Loucy (cell line): ENCODE results near the gene UBE2U.

ENCODE experiments used
- H2AFZ ChIP-seq: fragments of 200-600 bp; sonication (generic); 2 replicates; pipeline ENCODE4 v1.6.0; 2016; ENCODE audit warnings: antibody characterized with exemption, mild to moderate bottlenecking, low read length, moderate library complexity
- H3F3A ChIP-seq: fragments of 200-600 bp; 2 replicates; pipeline ENCODE4 v1.6.0; 2016; ENCODE audit warnings: antibody characterized with exemption, low read depth, mild to moderate bottlenecking
- H3K27me3 ChIP-seq: fragments of 200-600 bp; sonication (generic); 2 replicates; pipeline ENCODE4 v1.6.1; 2014; ENCODE audit warnings: low read length, mild to moderate bottlenecking; ENCODE audit not compliant: insufficient read depth, poor library complexity, severe bottlenecking
- H3K36me3 ChIP-seq: fragments of 200-600 bp; sonication (generic); 2 replicates; pipeline ENCODE4 v1.6.1; 2016; ENCODE audit warnings: low read length; ENCODE audit not compliant: insufficient read depth
- H3K4me1 ChIP-seq: fragments of 200-600 bp; sonication (generic); 2 replicates; pipeline ENCODE4 v1.5.1; 2014; ENCODE audit warnings: low read length, mild to moderate bottlenecking; ENCODE audit not compliant: insufficient read depth, poor library complexity, severe bottlenecking
- H3K4me2 ChIP-seq: fragments of 200-600 bp; sonication (generic); 2 replicates; pipeline ENCODE4 v1.6.0; 2014; ENCODE audit warnings: antibody characterized with exemption, low read length, low read depth, mild to moderate bottlenecking; ENCODE audit not compliant: poor library complexity, severe bottlenecking
- H3K4me3 ChIP-seq: fragments of 200-600 bp; sonication (generic); 2 replicates; pipeline ENCODE4 v1.5.1; 2014; ENCODE audit warnings: low read length, mild to moderate bottlenecking, mixed read lengths; ENCODE audit not compliant: poor library complexity, severe bottlenecking
- H3K79me2 ChIP-seq: fragments of 200-600 bp; sonication (generic); 2 replicates; pipeline ENCODE4 v1.6.1; 2014; ENCODE audit warnings: low read length; ENCODE audit not compliant: insufficient read depth
- H3K9ac ChIP-seq: fragments of 200-600 bp; sonication (generic); 2 replicates; pipeline ENCODE4 v1.6.0; 2014; ENCODE audit warnings: mild to moderate bottlenecking, low read depth, low read length, moderate library complexity; ENCODE audit not compliant: poor library complexity, severe bottlenecking
- H3K9me2 ChIP-seq: fragments of 200-600 bp; sonication (generic); replicated peaks from 2 replicates; pipeline ENCODE4 v1.6.1; 2016; ENCODE audit warnings: low read depth, low read length, mixed read lengths
- H3K9me3 ChIP-seq: fragments of 200-600 bp; sonication (generic); 2 replicates; pipeline ENCODE4 v1.6.1; 2014; ENCODE audit warnings: mild to moderate bottlenecking, antibody characterized with exemption, low read length, low read depth; ENCODE audit not compliant: insufficient read depth
- H4K20me1 ChIP-seq: fragments of 200-600 bp; sonication (generic); 2 replicates; pipeline ENCODE4 v1.6.0; 2014; ENCODE audit warnings: antibody characterized with exemption, low read length, mild to moderate bottlenecking; ENCODE audit not compliant: insufficient read depth, poor library complexity, severe bottlenecking
- CTCF ChIP-seq: fragments of 200-600 bp; sonication (generic); conservative IDR thresholded peaks from 2 replicates; pipeline ENCODE4 v1.5.1; 2014; ENCODE audit warnings: mild to moderate bottlenecking, antibody characterized with exemption, low read length
- EZH2phosphoT487 ChIP-seq: fragments of 200-600 bp; IDR thresholded peaks from 2 replicates; pipeline ENCODE4 v1.6.1; 2018; ENCODE audit warnings: antibody characterized with exemption, mild to moderate bottlenecking, moderate library complexity, borderline replicate concordance

UBE2U gene

GRCh38 chr1:64280001-64280400 lies 76.6 kb downstream of the UBE2U start:
- H3K4me1 ChIP-seq, result peaks cover 13% of the 10 kb centered on the region
- no peak overlapping the region for H3K9ac ChIP-seq
- H3K27me3 ChIP-seq, result no peaks in the 10 kb centered on the region
- no peaks in the 10 kb centered on the region for H3K36me3 ChIP-seq
- H3K4me2 ChIP-seq, result no peak overlapping the region
- no peaks in the 10 kb centered on the region for H3K9me2 ChIP-seq
- no peaks in the 10 kb centered on the region for H3F3A ChIP-seq
- H2AFZ ChIP-seq, result no peak overlapping the region
- TF ChIP-seq EZH2phosphoT487, result no peak
- TF ChIP-seq CTCF, result no peak
- no peaks in the 10 kb centered on the region for H3K9me3 ChIP-seq
- no peaks in the 10 kb centered on the region for H4K20me1 ChIP-seq
- H3K79me2 ChIP-seq, result no peaks in the 10 kb centered on the region
- no peak overlapping the region for H3K4me3 ChIP-seq

GRCh38 chr1:64282351-64282750 lies 78.9 kb downstream of the UBE2U start:
- Histone ChIP-seq H3F3A (no peaks in the 10 kb centered on the region), H4K20me1 (no peaks in the 10 kb centered on the region), H3K36me3 (no peaks in the 10 kb centered on the region), H2AFZ (no peak overlapping the region), H3K4me3 (no peak overlapping the region), H3K4me2 (peak overlapping the region; percentile 43), H3K79me2 (no peaks in the 10 kb centered on the region), H3K9me3 (no peaks in the 10 kb centered on the region), H3K27me3 (no peaks in the 10 kb centered on the region), H3K4me1 (peaks cover 13% of the 10 kb centered on the region), H3K9me2 (no peaks in the 10 kb centered on the region), H3K9ac (no peak overlapping the region)
- TF ChIP-seq EZH2phosphoT487 (no peak), CTCF (no peak)

GRCh38 chr1:64287071-64287470 lies 83.6 kb downstream of the UBE2U start:
- H3K4me2 ChIP-seq, result no peak overlapping the region

More at GRCh38 chr1:64287071-64287470, 83.6 kb downstream of the UBE2U start:
- Histone ChIP-seq H3K9me3 (no peaks in the 10 kb centered on the region), H3K4me3 (no peak overlapping the region), H3K4me1 (peaks cover 9% of the 10 kb centered on the region), H3K9ac (no peak overlapping the region), H2AFZ (no peak overlapping the region), H3F3A (no peaks in the 10 kb centered on the region), H3K27me3 (no peaks in the 10 kb centered on the region), H3K79me2 (no peaks in the 10 kb centered on the region), H4K20me1 (no peaks in the 10 kb centered on the region), H3K9me2 (no peaks in the 10 kb centered on the region), H3K36me3 (no peaks in the 10 kb centered on the region)
- TF ChIP-seq CTCF, result no peak
- no peak for TF ChIP-seq EZH2phosphoT487
